SK-N-SH (cell line): ENCODE measurements around the gene FAM222A.
A peak's percentile ranks its signal among the peaks of the same experiment; 100 is the strongest.

Source experiments
- EP300 ChIP-seq, 2 experiments: IDR thresholded peaks; 2 replicates each; pipeline versions ENCODE4 v1.4.0 to v1.6.1; 2012; ENCODE audit warnings: borderline replicate concordance in 1 of 2, low read depth in 1 of 2, low read length in 1 of 2
- EZH2phosphoT487 ChIP-seq: fragments of 200-600 bp; sonication (generic); IDR thresholded peaks from 2 replicates; pipeline ENCODE4 v1.6.1; 2017; ENCODE audit warnings: low read depth, mixed run types, mild to moderate bottlenecking, antibody characterized with exemption, moderate library complexity, borderline replicate concordance
- NRF1 ChIP-seq: IDR thresholded peaks from 2 replicates; pipeline ENCODE4 v1.6.1; 2012; ENCODE audit warnings: low read depth, mild to moderate bottlenecking, low read length
- POLR2AphosphoS5 ChIP-seq: IDR thresholded peaks from 2 replicates; pipeline ENCODE4 v1.6.1; 2012; ENCODE audit warnings: low read depth, low read length
- RAD21 ChIP-seq: IDR thresholded peaks from 2 replicates; pipeline ENCODE4 v1.6.1; 2012; ENCODE audit warnings: mild to moderate bottlenecking, low read length
- RXRA ChIP-seq: IDR thresholded peaks from 2 replicates; pipeline ENCODE4 v1.4.0; 2012; ENCODE audit warnings: low read depth, mild to moderate bottlenecking, borderline replicate concordance
- SMC3 ChIP-seq: IDR thresholded peaks from 2 replicates; pipeline ENCODE4 v1.6.1; 2012; ENCODE audit warnings: low read depth, low read length, improper control_type of control experiment
- TAF1 ChIP-seq: IDR thresholded peaks from 2 replicates; pipeline ENCODE4 v1.6.1; 2012; ENCODE audit warnings: low read depth, mild to moderate bottlenecking, low read length, moderate library complexity, borderline replicate concordance
- TF ChIP-seq, protein P1 (sequence below): IDR thresholded peaks from 2 replicates; pipeline ENCODE4 v1.4.0; 2012; ENCODE audit warnings: low read depth
- TF ChIP-seq, protein P2 (sequence below): fragments of 200-600 bp; sonication (generic); IDR thresholded peaks from 2 replicates; pipeline ENCODE4 v1.6.1; 2017; ENCODE audit warnings: antibody characterized with exemption, mild to moderate bottlenecking, moderate library complexity
- TF ChIP-seq, protein P3 (sequence below): IDR thresholded peaks from 2 replicates; pipeline ENCODE4 v1.6.1; 2012; ENCODE audit warnings: mild to moderate bottlenecking, low read depth, low read length, moderate library complexity

GRCh38 chr12:109737631-109738030 lies 24.0 kb downstream of the FAM222A start:
- TF ChIP-seq RAD21 = no peak; the same call in 1 of the 2 replicates
- TF ChIP-seq, protein P1, sequence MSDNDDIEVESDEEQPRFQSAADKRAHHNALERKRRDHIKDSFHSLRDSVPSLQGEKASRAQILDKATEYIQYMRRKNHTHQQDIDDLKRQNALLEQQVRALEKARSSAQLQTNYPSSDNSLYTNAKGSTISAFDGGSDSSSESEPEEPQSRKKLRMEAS = no peak
- TF ChIP-seq, protein P2, sequence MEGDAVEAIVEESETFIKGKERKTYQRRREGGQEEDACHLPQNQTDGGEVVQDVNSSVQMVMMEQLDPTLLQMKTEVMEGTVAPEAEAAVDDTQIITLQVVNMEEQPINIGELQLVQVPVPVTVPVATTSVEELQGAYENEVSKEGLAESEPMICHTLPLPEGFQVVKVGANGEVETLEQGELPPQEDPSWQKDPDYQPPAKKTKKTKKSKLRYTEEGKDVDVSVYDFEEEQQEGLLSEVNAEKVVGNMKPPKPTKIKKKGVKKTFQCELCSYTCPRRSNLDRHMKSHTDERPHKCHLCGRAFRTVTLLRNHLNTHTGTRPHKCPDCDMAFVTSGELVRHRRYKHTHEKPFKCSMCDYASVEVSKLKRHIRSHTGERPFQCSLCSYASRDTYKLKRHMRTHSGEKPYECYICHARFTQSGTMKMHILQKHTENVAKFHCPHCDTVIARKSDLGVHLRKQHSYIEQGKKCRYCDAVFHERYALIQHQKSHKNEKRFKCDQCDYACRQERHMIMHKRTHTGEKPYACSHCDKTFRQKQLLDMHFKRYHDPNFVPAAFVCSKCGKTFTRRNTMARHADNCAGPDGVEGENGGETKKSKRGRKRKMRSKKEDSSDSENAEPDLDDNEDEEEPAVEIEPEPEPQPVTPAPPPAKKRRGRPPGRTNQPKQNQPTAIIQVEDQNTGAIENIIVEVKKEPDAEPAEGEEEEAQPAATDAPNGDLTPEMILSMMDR = no peak
- TF ChIP-seq NRF1 = no peak
- TF ChIP-seq SMC3 = no peak
- peak in 1 of 2 experiments; percentile 91; a peak in 2 of 4 replicates for TF ChIP-seq EP300 (IDR thresholded peaks at IDR 0.05; ENCODE audit: borderline replicate concordance in 1 of 2, low read depth in 1 of 2, low read length in 1 of 2)
- no peak for TF ChIP-seq TAF1
- TF ChIP-seq EZH2phosphoT487 = no peak
- no peak for TF ChIP-seq POLR2AphosphoS5
- TF ChIP-seq, protein P3, sequence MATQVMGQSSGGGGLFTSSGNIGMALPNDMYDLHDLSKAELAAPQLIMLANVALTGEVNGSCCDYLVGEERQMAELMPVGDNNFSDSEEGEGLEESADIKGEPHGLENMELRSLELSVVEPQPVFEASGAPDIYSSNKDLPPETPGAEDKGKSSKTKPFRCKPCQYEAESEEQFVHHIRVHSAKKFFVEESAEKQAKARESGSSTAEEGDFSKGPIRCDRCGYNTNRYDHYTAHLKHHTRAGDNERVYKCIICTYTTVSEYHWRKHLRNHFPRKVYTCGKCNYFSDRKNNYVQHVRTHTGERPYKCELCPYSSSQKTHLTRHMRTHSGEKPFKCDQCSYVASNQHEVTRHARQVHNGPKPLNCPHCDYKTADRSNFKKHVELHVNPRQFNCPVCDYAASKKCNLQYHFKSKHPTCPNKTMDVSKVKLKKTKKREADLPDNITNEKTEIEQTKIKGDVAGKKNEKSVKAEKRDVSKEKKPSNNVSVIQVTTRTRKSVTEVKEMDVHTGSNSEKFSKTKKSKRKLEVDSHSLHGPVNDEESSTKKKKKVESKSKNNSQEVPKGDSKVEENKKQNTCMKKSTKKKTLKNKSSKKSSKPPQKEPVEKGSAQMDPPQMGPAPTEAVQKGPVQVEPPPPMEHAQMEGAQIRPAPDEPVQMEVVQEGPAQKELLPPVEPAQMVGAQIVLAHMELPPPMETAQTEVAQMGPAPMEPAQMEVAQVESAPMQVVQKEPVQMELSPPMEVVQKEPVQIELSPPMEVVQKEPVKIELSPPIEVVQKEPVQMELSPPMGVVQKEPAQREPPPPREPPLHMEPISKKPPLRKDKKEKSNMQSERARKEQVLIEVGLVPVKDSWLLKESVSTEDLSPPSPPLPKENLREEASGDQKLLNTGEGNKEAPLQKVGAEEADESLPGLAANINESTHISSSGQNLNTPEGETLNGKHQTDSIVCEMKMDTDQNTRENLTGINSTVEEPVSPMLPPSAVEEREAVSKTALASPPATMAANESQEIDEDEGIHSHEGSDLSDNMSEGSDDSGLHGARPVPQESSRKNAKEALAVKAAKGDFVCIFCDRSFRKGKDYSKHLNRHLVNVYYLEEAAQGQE = no peak
- no peak for TF ChIP-seq RXRA
